Non-pigmented ciliary epithelial cell (primary cell): ENCODE measurements around the gene MINAR2.

Experiments
- DNase-seq: peaks from one replicate; pipeline ENCODE4 v3.0.0-alpha.2; 2010; ENCODE audit warnings: low read depth

The MINAR2 gene

DNA sequence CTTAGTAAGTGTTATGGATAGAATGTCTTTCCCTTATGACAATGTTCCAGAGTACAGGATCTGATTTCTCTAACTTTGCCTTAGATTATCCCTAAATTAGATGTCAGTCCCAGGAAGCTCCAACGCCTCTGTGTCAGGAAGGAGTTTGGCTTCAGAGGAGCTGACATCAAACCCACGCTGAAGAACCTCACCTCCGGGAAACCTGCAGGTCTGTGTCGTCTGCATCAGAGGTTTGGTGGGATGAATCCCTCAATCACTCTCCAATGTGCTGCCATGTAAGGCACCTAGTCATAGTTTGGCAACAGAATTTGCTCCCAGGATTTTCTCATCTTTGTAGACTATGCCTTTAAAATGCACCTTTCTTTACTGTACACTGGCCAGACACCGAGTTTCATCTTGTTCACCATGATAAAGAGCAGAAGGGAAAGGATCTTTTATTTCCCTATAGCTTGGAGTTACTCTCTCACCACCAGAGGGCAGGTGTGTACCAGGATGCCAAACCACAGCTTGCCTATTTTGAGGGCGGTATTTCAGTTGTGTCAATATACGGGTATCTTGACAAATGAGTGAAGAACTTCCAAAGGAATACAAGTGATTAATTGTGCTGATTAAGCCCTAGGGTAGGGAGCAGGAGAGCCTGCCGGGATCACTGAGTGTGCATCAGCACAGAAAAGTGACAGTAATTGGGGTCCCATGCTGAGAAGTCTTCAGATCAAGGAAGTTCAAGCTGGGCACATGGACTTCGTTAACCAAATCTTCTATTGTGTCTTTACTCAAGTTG is 23.4 kb downstream of the MINAR2 start:
- DNase-seq: peak; percentile 26

DNA sequence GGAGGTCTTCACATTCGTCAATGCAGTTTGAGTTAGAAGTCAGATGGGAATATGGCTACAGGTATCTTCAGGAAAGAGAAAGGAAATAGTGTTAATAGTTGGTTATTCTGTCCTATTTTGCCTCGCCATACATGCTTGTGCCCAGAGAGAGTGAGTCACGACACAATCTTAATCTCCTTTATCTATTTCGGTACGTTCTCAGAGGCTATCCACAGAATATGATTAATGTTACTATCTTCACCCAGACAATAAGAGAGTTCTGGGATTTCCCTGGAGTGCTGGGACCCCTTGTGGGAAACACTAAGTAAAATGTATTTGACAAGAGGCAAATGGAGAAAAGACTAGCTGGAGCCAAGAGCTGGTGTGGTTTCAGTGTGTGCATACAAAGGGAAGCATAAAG is 25.5 kb downstream of the MINAR2 start:
- no peak for DNase-seq

DNA sequence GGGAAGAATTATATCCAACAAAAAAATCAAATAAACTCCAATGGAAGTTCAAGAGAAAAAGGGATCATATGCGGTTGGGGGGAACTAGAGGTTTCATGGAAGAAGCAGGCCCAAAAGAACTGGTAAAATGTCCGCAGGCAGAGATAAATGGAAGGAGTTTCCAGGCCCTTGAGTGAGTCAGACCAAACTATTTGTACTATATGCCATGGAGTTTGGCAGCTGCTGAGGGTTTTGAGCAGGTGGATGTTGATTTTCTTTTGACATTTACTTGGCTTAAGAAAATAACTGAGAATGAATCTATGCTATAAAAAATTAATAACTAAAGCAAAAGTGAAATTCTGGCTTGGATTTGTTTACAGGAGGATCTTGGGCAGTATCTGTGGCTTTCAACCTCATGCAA is 33.7 kb downstream of the MINAR2 start:
- DNase-seq: no peak

DNA sequence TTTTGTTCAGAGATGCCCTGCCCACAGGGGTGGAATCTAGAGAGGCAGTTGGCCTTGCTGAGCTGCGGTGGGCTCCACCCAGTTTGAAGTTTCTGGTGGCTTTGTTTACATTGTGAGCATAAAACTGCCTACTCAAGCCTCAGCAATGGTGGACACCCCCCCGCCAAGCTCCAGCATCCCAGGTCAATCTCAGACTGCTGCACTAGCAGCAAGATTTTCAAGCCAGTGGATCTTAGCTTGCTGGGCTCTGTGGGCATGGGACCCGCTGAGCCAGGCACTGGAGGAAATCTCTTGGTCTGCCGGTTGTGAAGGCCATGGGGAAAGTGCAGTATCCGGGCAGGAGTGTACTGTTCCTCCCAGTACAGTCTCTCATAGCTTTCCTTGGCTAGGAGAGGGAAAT is 55.5 kb downstream of the MINAR2 start:
- DNase-seq: no peak

DNA sequence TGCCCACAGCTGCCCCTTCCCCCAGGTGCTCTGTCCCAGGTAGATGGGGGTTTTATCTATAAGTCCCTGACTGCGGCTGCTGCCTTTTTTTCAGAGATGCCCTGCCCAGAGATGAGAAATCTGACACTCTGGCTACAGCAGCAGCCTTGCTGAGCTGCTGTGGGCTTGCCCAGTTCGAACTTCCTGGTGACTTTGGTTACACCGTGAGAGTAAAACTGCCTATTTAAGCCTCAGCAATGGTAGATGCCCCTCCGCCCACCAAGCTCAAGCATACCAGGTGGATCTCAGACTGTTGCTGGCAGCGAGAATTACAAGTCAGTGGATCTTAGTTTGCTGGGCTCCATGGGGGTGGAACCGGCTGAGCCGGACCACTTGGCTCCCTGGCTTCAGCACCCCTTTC is 56.8 kb downstream of the MINAR2 start:
- DNase-seq: no peak

DNA sequence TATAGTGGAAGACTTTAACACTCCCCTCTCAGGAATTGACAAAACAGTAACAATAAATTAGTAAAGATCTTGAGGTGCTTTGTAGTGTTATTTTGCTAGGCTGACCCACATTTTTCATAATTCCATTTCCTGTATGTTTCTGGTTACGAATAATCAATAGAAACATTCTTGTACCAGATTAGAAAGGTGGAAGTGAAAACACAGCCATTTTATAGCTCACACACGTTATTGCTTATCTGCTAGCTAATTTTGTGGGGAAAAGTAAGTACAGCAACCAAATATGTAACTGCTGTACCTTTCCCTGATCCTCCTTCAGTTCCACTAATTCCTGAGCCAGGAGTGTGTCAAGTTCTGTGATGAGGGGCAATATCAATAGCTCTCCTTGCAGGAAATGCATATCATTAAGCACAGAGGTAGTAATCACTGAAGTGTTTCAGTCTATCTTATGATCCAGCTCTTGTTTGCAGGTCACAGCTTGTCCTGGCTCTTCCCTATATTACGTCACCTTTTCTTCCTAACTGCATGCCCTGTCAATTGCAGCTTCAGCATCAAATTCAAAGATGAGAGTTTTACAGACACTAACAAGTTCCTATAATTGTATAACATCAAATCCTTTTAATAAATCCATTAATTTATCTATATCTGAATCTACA is 59.4 kb downstream of the MINAR2 start:
- DNase-seq: no peak
